Measurements from ENCODE around the gene STARD5. TPM values are rescaled to one million over a fixed set of nuclear protein-coding genes. Genes with fewer than 3 reads are reported as not detected.

Gene STARD5
- total and polyA plus RNA-seq, 2 of the 8 experiments (the other 6 are each of a cell fraction or from before 2014, with no cell fraction given): 5.5 to 10.4 TPM

Other genes with a start within 250 kb of the STARD5 start
- gene CFAP161, start 189.9 kb downstream of the STARD5 start, total RNA-seq (2021; fragmentation: NEBNext Ultra II Directional; extraction: Animal tissue kit (Norgen Biotek cat#: 25700)): not detected in 2 replicates
- gene CFAP161, start 189.9 kb downstream of the STARD5 start, polyA plus RNA-seq (2011; rRNA removed): 0.05 TPM in 1 of 2 replicates, not detected in the other
- gene IL16, start 127.3 kb downstream of the STARD5 start, total RNA-seq (2021; fragmentation: NEBNext Ultra II Directional; extraction: Animal tissue kit (Norgen Biotek cat#: 25700)): 0.09 and 0.46 TPM in 2 replicates
- 0.03 and 0.16 TPM in 2 replicates for gene IL16, start 127.3 kb downstream of the STARD5 start, polyA plus RNA-seq (2011; rRNA removed)
- not detected in 2 replicates for gene TMC3, start 50.1 kb upstream of the STARD5 start, total RNA-seq (2021; fragmentation: NEBNext Ultra II Directional; extraction: Animal tissue kit (Norgen Biotek cat#: 25700))
- gene TMC3, start 50.1 kb upstream of the STARD5 start, polyA plus RNA-seq (2011; rRNA removed): not detected in 2 replicates

All from H1 (cell line).